ENCODE results near the gene PRDM7. TPM values are rescaled to one million over a fixed set of nuclear protein-coding genes. Genes with fewer than 3 reads are reported as not detected.

Gene PRDM7
- total RNA-seq, 1 experiment from 2014 or later, result not detected

DNA sequence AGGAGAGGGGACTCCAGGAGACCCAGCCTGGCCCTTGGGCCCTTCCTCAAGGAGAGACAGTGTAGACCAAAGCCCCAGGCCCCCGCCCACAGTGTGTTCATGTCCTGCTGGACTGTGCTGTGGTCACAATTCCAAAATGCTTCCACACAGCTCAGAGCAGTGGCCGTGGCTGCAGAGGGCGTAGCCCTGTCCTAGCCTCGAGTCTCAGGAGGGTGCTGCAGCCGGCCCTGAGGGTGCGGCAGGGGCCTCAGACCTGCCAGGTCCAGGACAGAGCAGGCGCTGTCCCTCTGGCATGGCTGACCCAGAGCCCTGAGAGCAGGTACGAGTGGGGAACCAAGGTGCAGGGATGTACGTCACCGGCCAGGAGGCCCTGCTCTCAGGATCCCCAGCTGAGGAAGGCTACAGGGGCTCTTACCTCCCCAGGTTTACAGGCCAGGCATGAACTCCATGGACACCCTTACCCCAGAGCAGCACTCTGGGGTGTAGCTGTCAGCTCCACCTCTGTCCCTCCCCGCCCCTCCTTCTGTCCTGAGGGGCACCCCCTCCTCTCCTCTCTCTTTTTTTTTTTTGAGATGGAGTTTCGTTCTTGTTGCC lies 65.1 kb downstream of the PRDM7 start:
- H3K36me3 ChIP-seq (ENCODE audit: low read depth, low read length), result no peaks in the 10 kb centered on the region
- no peaks in the 10 kb centered on the region for H3K79me2 ChIP-seq (ENCODE audit: low read length)
- H3K9ac ChIP-seq (ENCODE audit: low read length), result no peak overlapping the region
- H3K9me3 ChIP-seq (ENCODE audit: low read length), result no peaks in the 10 kb centered on the region
- no peaks in the 10 kb centered on the region for H3K9me2 ChIP-seq (replicated peaks; ENCODE audit: low read length)
- no TSS peak for BruUV-seq (replicated peaks)
- H3K4me1 ChIP-seq (ENCODE audit: insufficient read depth, low read length), result no peaks in the 10 kb centered on the region
- H3K4me2 ChIP-seq (ENCODE audit: low read length), result no peak overlapping the region
- no peaks in the 10 kb centered on the region for H4K20me1 ChIP-seq (ENCODE audit: low read length)
- CTCF ChIA-PET, result no interaction called here
- H2AFZ ChIP-seq (ENCODE audit: low read length), result no peak overlapping the region
- TF ChIP-seq CTCF (conservative IDR thresholded peaks at IDR 0.05; ENCODE audit: low read depth, low read length) (no peak), EZH2phosphoT487 (IDR thresholded peaks at IDR 0.05; ENCODE audit: borderline replicate concordance, low read length) (no peak)
- H3F3A ChIP-seq (ENCODE audit: low read length, unreplicated experiment), result no peaks in the 10 kb centered on the region
- POLR2A ChIA-PET (ENCODE audit: unreplicated experiment), result no interaction called here
- ATAC-seq (no peak), DNase-seq (no peak)
- H3K27me3 ChIP-seq (ENCODE audit: low read length), result no peaks in the 10 kb centered on the region
- no peak overlapping the region for H3K4me3 ChIP-seq (ENCODE audit: low read length)
- intact Hi-C loops (cut with micrococcal nuclease), result no loop called here
- no peak overlapping the region for H3K27ac ChIP-seq (ENCODE audit: low read length)

GRCh38 chr16:90011508-90011819 lies 65.7 kb downstream of the PRDM7 start:
- Histone ChIP-seq H3K27me3 (ENCODE audit: low read length) (no peaks in the 10 kb centered on the region), H3K9ac (ENCODE audit: low read length) (no peak overlapping the region), H2AFZ (ENCODE audit: low read length) (no peak overlapping the region), H3K36me3 (ENCODE audit: low read depth, low read length) (no peaks in the 10 kb centered on the region), H3K4me1 (ENCODE audit: insufficient read depth, low read length) (no peaks in the 10 kb centered on the region), H3K4me3 (ENCODE audit: low read length) (no peak overlapping the region), H4K20me1 (ENCODE audit: low read length) (no peaks in the 10 kb centered on the region), H3F3A (ENCODE audit: low read length, unreplicated experiment) (no peaks in the 10 kb centered on the region), H3K27ac (ENCODE audit: low read length) (no peak overlapping the region), H3K79me2 (ENCODE audit: low read length) (no peaks in the 10 kb centered on the region), H3K4me2 (ENCODE audit: low read length) (no peak overlapping the region), H3K9me3 (ENCODE audit: low read length) (no peaks in the 10 kb centered on the region), H3K9me2 (replicated peaks; ENCODE audit: low read length) (no peaks in the 10 kb centered on the region)
- ATAC-seq (no peak), DNase-seq (no peak)
- ChIA-PET CTCF (no interaction called here), POLR2A (ENCODE audit: unreplicated experiment) (no interaction called here)
- BruUV-seq (replicated peaks), result no TSS peak
- intact Hi-C loops (cut with micrococcal nuclease), result no loop called here
- no peak for TF ChIP-seq CTCF (conservative IDR thresholded peaks at IDR 0.05; ENCODE audit: low read depth, low read length)
- TF ChIP-seq EZH2 (IDR thresholded peaks at IDR 0.05; ENCODE audit: low read length, unreplicated experiment), result no peak
- no peak for TF ChIP-seq EZH2phosphoT487 (IDR thresholded peaks at IDR 0.05; ENCODE audit: borderline replicate concordance, low read length)

DNA sequence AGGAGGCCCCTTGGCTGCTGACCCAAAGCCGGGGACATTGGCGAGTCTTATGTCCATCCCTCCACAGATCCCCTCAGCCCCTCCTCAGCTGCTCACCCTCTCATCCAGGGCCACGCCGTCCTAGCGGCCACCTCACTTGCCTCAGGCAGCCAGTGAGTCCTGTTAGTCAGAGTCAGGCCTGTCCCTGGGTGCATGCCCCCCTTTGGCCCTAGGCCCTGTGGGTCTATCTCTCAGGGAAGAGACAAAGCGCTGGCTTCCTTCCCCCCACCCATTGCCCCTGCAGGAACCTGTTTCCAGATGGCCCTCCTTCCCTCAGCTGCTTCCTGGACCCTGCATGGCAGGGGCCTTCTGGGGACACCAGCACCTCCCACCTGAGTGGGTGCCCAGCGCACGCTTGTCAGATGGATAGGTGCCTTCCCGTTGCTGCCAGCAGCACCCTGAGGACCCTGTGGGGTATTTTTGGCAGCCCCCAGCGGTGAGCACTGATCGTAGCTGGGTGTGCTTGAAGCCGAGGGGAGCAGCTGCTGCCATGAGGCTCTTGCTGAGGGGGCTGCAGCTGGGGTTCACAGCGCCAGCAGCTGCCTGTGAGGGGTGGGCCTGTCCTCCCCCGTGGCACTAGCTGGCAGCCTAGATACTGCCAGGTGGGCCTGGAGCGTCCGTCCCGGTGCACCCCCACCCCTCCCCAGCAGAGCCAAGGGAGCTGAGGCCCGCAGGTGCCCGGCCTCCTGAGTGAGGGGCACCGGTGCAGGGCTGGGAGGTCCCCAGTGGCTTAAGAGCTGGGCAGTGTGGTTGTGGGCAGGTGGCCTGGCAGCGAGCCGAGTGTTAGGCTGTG lies 66.2 kb downstream of the PRDM7 start:
- ATAC-seq, result no peak
- intact Hi-C loops (cut with micrococcal nuclease), result no loop called here
- CTCF ChIA-PET, result no interaction called here
- H3K9me2 ChIP-seq (replicated peaks; ENCODE audit: low read length), result no peaks in the 10 kb centered on the region
- H3K79me2 ChIP-seq (ENCODE audit: low read length), result no peaks in the 10 kb centered on the region
- no peak overlapping the region for H3K4me2 ChIP-seq (ENCODE audit: low read length)
- no peak overlapping the region for H3K27ac ChIP-seq (ENCODE audit: low read length)
- no peak for DNase-seq
- H3K9ac ChIP-seq (ENCODE audit: low read length), result no peak overlapping the region
- BruUV-seq (replicated peaks), result no TSS peak
- no peaks in the 10 kb centered on the region for H3K36me3 ChIP-seq (ENCODE audit: low read depth, low read length)
- POLR2A ChIA-PET (ENCODE audit: unreplicated experiment), result no interaction called here
- H3K27me3 ChIP-seq (ENCODE audit: low read length), result no peaks in the 10 kb centered on the region
- H3F3A ChIP-seq (ENCODE audit: low read length, unreplicated experiment), result no peaks in the 10 kb centered on the region
- no peak overlapping the region for H3K4me3 ChIP-seq (ENCODE audit: low read length)
- no peak for TF ChIP-seq EZH2phosphoT487 (IDR thresholded peaks at IDR 0.05; ENCODE audit: borderline replicate concordance, low read length)
- no peak for TF ChIP-seq CTCF (conservative IDR thresholded peaks at IDR 0.05; ENCODE audit: low read depth, low read length)
- no peak for TF ChIP-seq EZH2 (IDR thresholded peaks at IDR 0.05; ENCODE audit: low read length, unreplicated experiment)
- no peaks in the 10 kb centered on the region for H3K9me3 ChIP-seq (ENCODE audit: low read length)
- H3K4me1 ChIP-seq (ENCODE audit: insufficient read depth, low read length), result no peaks in the 10 kb centered on the region
- H2AFZ ChIP-seq (ENCODE audit: low read length), result no peak overlapping the region
- H4K20me1 ChIP-seq (ENCODE audit: low read length), result no peaks in the 10 kb centered on the region
